Measurements from ENCODE around the gene LRP1B.

LRP1B gene

DNA sequence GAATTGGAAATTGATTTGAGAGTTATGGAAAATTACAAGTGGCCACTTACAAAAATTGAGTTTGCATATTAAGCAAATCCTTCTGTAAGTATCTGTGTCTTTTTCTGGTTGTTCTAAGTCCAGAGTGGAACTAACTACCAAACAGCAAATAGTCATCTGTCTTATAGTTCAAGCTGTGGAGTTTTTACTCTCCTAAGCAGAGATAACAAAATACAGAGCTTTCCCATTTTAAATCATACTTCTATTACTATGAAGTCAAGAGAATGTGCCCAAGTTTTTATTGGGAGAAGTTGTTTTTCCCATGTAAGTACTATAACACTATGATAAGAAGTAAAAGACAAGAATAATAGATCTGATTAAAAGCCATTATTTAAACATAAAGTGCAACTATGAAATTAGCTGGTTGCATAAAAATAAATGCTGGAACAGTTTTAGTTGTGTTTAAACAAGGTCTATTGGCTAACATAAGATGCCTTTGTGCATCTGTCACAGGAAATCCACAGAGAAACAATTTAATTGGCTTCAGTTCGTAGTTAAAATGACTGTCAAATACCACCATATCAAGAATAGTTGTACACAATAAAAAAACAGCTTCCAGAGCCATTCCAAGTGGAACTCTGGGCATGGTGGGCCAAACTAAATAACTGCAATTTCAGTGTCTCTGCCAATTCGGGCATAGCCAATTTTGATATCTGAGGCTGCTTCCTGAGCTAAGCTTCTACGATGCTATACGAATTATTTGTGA lies 1883.2 kb downstream of the LRP1B start:
- DNase-seq (ENCODE audit: low spot score), result no peak

DNA sequence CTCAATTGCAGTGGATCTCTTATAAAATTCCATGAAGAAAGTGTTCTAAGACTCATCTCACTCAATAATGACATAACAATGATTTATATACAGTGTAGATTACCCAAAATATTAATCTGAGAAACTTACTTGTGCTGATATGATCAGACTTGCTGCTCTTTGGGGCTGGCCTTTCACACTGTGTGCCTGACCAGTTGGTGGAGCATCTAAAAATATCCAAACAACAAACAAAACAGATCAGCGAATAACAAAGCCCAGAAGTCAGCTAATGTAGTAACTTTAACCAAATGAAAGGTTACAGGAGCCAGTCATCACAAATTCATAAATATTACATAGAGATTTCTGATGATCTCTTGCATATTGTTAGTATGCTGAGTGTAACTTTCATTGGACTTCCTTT lies 1883.9 kb downstream of the LRP1B start:
- DNase-seq (ENCODE audit: low spot score), result no peak

DNA sequence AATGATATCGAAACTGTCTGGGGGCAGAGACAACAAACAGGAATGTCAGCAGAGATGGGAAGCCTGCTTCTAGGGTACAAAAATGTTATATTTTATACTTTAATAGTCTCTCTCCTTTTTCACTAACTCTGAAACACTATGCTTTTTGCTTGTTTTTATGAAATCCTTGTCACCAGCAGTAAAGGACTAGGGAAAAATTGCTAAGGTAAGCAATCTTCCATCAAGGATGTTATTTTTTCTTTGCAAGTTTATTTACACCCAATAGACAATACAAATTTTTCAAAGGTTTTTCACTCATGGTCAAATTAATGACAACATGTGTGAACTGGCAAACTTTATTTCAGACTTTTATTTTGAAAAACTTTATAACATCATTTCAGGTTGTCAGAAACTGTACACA lies 1884.8 kb downstream of the LRP1B start:
- no peak for DNase-seq (ENCODE audit: low spot score)

DNA sequence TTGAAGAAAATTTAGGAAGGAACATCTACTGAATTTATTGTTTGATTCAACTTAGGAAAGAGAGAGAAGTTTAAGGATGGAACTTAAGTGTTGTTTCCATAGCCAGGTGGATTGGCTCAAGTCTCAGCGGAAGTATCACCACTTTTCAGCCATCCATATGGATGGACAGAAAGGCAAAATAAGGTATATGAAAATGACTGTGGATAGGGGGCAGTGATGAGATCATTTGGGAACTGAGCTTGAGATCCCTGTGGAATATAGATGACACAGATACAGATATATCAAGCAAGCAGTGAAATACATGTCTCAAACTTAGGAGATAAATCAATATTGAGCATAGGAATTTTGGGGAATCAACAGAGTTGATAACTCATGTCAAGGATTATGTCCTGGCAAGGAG lies 1887.9 kb downstream of the LRP1B start:
- DNase-seq (ENCODE audit: low spot score), result no peak

DNA sequence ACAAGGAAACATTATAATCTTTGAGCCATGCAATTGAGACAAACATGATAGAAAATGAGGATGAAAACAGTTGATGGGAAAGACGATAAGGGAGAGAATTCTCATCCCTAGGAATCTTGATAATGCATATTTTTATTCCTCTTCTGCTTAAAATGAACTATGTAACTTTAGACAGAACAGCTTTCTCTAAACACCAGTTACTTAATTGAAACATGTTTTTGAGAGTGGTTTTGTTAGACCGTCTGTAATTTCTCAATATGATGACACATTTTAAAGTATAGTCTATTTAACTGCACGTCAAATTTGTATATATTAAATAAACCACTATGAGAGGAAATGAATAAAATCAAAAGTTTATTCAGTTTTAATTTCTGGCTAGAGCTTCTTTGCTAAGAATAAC lies 1896.7 kb downstream of the LRP1B start:
- DNase-seq (ENCODE audit: low spot score), result no peak

DNA sequence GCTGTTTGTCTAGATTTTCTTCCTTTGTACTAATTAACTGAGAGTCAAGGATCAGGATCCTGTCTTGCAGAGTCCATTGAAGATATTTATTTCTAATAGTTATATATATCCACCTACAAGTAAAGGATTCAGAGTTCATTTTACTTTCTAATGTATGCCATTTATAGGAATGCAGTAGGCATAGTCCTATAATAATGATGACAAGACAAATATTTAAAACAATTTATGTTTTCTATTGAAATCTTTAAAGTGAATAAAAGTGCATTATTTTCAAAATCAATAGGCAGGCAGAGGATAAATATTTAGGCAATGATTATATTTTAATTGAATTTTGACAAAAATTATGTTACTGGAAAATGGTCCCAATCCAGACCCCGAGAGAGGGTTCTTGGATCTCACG lies 1919.9 kb downstream of the LRP1B start:
- no peak for DNase-seq (ENCODE audit: low spot score)

DNA sequence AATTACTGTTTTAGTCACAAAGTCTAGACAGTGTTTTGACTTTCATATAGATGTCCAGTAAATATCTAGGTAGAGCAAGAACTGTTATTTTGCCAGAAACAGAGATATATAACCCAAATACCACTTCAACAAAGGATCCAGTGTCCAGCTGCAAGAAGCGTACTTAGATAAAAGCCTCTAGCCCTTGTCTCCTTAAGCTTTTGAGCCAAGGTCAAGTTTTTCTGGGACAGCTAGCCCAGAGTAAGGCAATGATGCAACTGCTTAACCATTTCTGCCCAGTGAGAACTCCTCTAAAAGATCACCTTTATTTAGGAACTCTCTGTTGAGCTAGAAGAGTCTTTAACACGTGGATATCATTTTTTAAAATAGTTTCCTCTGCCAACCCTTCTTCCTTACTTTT lies 1925.7 kb downstream of the LRP1B start:
- DNase-seq (ENCODE audit: low spot score), result no peak

DNA sequence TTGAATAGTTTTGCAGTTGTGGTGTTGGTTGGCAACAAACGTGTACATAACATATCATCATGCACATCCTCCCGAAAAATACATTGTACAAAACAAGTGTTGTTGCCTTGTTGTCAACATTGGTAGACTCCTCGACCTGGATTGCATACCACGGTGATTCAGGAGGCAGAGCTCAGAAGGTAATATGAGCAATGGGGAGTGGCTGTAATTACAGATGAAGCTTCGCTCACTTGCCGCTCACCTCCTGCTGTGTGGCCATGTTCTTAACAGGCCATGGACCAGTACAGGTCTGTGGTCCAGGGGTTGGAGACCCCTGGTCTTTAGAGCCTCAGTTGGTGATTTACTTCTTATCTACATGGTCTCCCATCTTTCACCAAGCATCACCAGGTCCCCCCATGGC lies 1927.5 kb downstream of the LRP1B start:
- no peak for DNase-seq (ENCODE audit: low spot score)

DNA sequence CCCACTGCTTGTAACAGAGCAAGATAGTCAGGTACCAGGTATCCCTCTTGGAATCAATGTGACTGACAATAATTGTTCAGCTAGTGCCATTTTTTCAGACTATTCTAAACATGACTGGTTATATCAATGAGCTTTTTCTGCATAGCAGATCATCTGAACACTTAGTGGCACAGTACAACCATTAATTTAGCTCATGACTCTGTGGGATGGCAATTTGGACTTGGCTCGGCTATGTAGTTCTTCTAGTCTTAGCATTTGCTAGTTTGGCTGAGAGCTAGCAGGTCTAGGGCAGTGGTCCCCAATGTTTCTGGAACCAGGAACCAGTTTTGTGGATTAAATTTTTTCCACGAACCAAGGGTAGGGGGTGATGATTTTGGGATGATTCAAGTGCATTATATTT lies 1929.2 kb downstream of the LRP1B start:
- no peak for DNase-seq (ENCODE audit: low spot score)

DNA sequence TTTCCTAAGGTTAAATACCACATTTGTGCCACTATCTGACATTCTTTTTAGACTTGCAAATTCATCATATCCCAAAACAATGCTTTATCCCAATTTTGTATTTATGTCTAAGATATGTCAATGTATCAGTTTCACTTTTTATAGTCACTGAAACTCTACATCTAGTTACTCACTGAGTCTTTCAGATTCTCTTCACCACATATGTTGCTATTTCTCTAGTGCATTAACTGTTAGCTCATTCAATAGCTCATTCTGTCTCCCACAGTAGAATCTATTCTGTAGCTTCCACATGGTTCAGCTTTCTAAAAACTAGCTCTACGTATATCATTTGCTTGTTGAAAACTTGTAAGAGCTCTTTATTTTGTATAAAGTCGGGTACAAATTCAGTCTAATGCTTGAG lies 1930.1 kb downstream of the LRP1B start:
- DNase-seq (ENCODE audit: low spot score), result no peak

DNA sequence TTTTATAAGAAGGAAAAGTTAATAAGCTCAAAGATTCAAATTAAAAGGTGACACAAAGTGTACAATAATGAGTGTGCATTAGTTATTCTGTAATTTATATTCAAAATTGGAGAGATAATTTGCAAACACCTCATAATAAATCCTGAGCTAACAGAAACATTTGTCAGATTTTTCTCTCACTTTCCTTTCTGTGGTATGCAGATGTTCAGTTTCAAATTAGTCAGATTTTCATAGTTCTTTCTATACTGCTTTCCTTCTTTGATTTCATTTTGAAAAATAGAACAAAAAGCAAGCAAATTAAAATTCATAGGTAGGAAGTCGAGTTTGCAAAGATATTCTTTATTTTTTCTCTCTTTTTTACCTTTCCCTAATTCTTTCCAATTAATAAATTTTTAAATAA lies 1930.5 kb downstream of the LRP1B start:
- DNase-seq (ENCODE audit: low spot score), result no peak

DNA sequence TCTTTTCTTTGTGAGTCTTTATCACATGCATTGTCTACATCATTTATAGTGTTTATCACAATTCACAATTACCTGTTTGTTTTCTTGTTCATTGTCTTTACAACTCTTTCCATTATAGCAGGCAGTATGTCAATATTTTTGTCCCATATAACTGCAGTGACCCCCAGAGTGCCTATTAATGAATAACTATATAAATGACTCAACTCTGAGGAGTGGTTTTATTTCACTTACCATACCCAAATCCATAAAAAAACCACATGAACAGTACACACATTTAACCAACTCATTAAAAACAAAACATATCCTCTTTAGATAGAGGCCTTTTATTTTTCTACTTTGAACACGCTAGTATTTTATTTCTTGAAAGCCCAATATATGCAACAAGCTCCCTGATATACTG lies 1931.5 kb downstream of the LRP1B start:
- no peak for DNase-seq (ENCODE audit: low spot score)

DNA sequence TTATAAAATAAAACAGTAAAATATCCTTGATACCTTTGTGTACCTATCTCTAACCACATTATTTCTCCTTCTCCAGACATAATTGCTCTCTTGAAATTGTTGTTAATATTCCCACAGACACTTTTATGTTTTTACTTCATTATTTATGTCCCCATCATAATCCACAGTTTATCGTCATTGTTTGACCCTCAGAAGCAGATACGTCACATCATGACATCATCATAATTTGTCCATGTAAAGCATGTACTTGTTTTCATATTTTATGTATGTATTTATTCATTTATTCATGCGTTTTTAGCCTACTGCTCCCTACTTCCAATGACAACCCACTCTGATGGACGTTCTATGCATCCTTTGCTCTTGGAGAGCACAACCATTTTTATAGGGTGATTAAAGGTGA lies 1943.7 kb downstream of the LRP1B start:
- DNase-seq (ENCODE audit: low spot score), result no peak

DNA sequence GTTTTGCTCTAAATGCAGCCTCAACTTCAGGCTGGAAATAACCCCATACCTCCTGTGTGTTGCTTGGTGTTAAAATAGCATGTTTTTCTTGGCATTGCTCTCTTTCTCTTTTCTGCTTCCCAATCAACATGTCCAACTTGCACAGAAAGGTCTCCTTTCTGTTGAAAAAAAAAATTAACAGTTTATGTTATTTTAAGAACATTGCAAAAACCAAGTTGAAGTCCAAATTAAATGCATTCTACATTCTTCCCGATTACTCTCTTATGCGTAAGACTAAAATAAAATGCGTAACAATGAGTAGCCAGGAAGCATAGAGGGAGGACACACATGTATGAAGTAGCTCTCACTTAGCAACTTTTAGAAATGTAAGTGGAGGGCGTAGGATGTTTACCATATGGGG lies 1944.5 kb downstream of the LRP1B start:
- DNase-seq (ENCODE audit: low spot score), result no peak

DNA sequence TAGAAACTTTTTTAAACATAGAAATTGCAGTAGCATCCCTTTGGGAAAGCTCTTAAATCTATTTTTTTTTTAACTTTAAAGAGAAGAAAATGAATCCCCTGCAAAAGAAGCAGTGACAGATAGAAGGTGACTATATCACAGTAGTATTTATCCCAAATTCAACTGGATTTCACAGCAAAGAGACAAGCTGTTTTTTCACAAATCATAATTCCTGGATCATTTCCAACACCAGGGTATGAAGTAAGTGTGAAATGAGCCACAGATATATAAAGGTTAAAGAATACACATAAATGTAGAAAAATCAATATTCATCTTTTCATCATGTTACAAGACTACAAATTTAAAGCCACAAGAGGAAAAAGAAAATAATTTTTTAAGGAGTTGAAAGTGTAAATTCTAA lies 1945.7 kb downstream of the LRP1B start:
- DNase-seq (ENCODE audit: low spot score), result no peak

DNA sequence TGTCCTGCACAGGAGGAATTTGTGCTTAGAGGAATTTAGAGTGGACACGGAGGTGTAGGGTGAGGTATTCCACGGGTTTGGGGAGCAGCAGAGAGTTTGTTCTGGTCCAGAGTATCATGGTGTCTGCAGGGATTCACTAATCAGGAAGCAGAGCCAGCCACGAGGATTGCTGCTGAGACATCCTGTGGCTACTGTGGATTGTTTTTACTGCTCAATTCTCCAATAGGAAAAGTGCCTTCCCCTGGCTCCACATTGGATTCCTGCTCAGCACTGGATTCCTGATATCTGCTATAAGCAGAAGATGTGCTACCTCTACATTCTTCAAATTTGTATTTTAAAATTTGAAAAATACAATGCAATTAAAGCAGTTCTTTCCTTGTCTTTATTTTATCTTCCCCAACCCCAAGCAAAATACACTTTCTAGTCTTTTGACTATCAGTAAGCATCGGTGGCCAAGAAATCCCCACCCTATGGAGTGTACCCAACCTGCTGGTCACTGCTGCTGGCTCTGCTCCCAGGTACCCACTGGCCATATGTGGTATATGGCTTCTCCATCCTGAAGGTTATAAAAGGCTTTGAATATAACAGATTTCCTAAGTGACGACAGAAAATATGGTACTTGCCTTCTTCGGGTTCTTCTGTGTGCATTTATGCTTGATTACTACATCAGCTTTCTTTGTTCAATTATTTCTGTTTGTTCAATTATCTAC lies 1947.6 kb downstream of the LRP1B start:
- DNase-seq (ENCODE audit: low spot score), result no peak
